Right lobe of liver (tissue), 6 donors: Measurements from ENCODE around the gene PRPF6. TPM values are rescaled to one million over a fixed set of nuclear protein-coding genes. Genes with fewer than 3 reads are reported as not detected.

Experiments used
- ATAC-seq, 4 donors: fragments of 200-7000 bp; cut with Tn5 transposase; one replicate each; pipeline ENCODE4 v1.9.1; 2020; ENCODE audit warnings: mild to moderate bottlenecking in 4 of 4, moderate library complexity in 4 of 4
- DNase-seq, 3 donors: peaks; one replicate each; pipeline ENCODE4 v3.0.0-alpha.2; 2020
- H3K27ac ChIP-seq, 3 donors: fragments of 200-600 bp; one replicate each; pipeline ENCODE4 v1.8.0; 2022
- H3K27me3 ChIP-seq, 2 donors: fragments of 200-600 bp; one replicate each; pipeline ENCODE4 v1.8.0; 2022
- H3K36me3 ChIP-seq, 4 donors: fragments of 200-600 bp; sonication (generic) in 1 of 4; one replicate each; pipeline versions ENCODE4 v1.5.1 to v1.8.0; 2017 to 2022; ENCODE audit warnings: control low read depth in 1 of 4
- H3K4me1 ChIP-seq, 4 donors: fragments of 200-600 bp; sonication (generic) in 1 of 4; one replicate each; pipeline versions ENCODE4 v1.5.1 to v1.8.0; 2017 to 2022; ENCODE audit warnings: control low read depth in 1 of 4
- H3K4me3 ChIP-seq, 3 donors: fragments of 200-600 bp; one replicate each; pipeline ENCODE4 v1.8.0; 2022
- H3K9me3 ChIP-seq, 4 donors: fragments of 200-600 bp; sonication (generic) in 1 of 4; one replicate each; pipeline versions ENCODE4 v1.5.1 to v1.8.0; 2017 to 2022; ENCODE audit warnings: control low read depth in 1 of 4
- CTCF ChIP-seq, 4 donors: fragments of 200-600 bp in 3 of 4; fragments of 450-650 bp in 1 of 4; IDR thresholded peaks; one replicate each; pipeline versions ENCODE4 v1.5.1 to v1.8.0; 2016 to 2022; ENCODE audit warnings: antibody characterized with exemption in 4 of 4, mild to moderate bottlenecking in 2 of 4
- POLR2A ChIP-seq: fragments of 450-650 bp; IDR thresholded peaks from one replicate; pipeline ENCODE4 v1.6.1; 2017; ENCODE audit warnings: antibody characterized with exemption, mild to moderate bottlenecking
- WGBS: methylation state at CpG from one replicate; pipeline ENCODE4 v1.1.6; 2018; ENCODE audit warnings: low coverage, low lambda C conversion rate; ENCODE audit not compliant: insufficient coverage; ENCODE audit errors: missing lambda C conversion rate; 5-methylcytosine and 5-hydroxymethylcytosine counted together
- intact Hi-C, 2 donors: fragments of 100-400 bp; cut with DNase I; formaldehyde crosslinking; loops; one replicate each; pipeline versions ENCODE4 v1.11.2 to v1.14.1; 2022
- total RNA-seq, 6 experiments: library from RNA; depleted of rRNA in 2 of 6; stranded (reverse); fragments of >200 nt in 2 of 6; fragmentation: NEBNext Ultra II Directional in 3 of 6; extraction: Animal tissue kit (Norgen Biotek cat#: 25700) in 3 of 6; gene quantifications; one replicate each; pipeline versions ENCODE4 v1.1.0 to v1.2.4, GENCODE V29; 2016 to 2023
- donor health status: DM: no; HTN: yes; CAD: no.
- donor health status: DM: no; HTN: no; CAD: no.
- donor health status: DM: no; HTN: no; CAD: no.
- donor health status: DM: no; HTN: yes; CAD: no.
- donor health status: DM: no; HTN: yes; CAD: no.

PRPF6 gene
- total RNA-seq, 6 experiments from 2014 or later: 21.7 to 28.9 (median 24.4) TPM

GRCh38 chr20:63933646-63934045, 47.3 kb upstream of the PRPF6 start:
- TF ChIP-seq CTCF (IDR thresholded peaks at IDR 0.05): no peak
- no peak for TF ChIP-seq POLR2A
- no peaks in the 10 kb centered on the region for H3K27me3 ChIP-seq
- no peak overlapping the region for H3K4me3 ChIP-seq
- H3K27ac ChIP-seq: no peak overlapping the region
- H3K4me1 ChIP-seq: no peaks in the 10 kb centered on the region
- 80% methylated on average over 1 of the region's 5 CpGs for whole genome bisulfite sequencing
- ATAC-seq (no peak), DNase-seq (no peak)
- H3K36me3 ChIP-seq: peaks cover 0 to 48% (median 21%) of the 10 kb centered on the region in 4 donors
- H3K9me3 ChIP-seq: no peaks in the 10 kb centered on the region
- intact Hi-C loops: loop anchor here in 1 of 2 donors (10.0 kb wide), 1 partner anchor 49 kb away; no protein-coding TSS in a partner anchor

GRCh38 chr20:63934271-63935068, 46.5 kb upstream of the PRPF6 start:
- TF ChIP-seq CTCF (IDR thresholded peaks at IDR 0.05): no peak
- TF ChIP-seq POLR2A: no peak
- Histone ChIP-seq H3K4me1 (no peaks in the 10 kb centered on the region), H3K36me3 (peaks cover 0 to 44% (median 17%) of the 10 kb centered on the region in 4 donors), H3K4me3 (no peak overlapping the region), H3K9me3 (no peaks in the 10 kb centered on the region), H3K27me3 (no peaks in the 10 kb centered on the region), H3K27ac (no peak overlapping the region)
- WGBS: 63% methylated on average over 12 of the region's 37 CpGs
- ATAC-seq (peak in 1 of 4 donors; percentile 6), DNase-seq (no peak)
- intact Hi-C loops: loop anchor here in 1 of 2 donors (10.0 kb wide), 1 partner anchor 50 kb away; no protein-coding TSS in a partner anchor

- TF ChIP-seq POLR2A: no peak
- TF ChIP-seq CTCF (IDR thresholded peaks at IDR 0.05): no peak
- peaks cover 0 to 39% (median 15%) of the 10 kb centered on the region in 4 donors for H3K36me3 ChIP-seq
These were observed 45.5 kb upstream of the PRPF6 start for GRCh38 chr20:63935447-63935846.

GRCh38 chr20:63937596-63937995, 43.3 kb upstream of the PRPF6 start:
- Histone ChIP-seq H3K4me1 (no peaks in the 10 kb centered on the region), H3K4me3 (no peak overlapping the region), H3K9me3 (no peaks in the 10 kb centered on the region), H3K27ac (no peak overlapping the region), H3K36me3 (peaks cover 0 to 28% (median 9%) of the 10 kb centered on the region in 4 donors), H3K27me3 (no peaks in the 10 kb centered on the region)
- TF ChIP-seq POLR2A (no peak), CTCF (IDR thresholded peaks at IDR 0.05) (no peak)
- DNase-seq (no peak), ATAC-seq (no peak)
- intact Hi-C loops: loop anchor here in 1 of 2 donors (10.0 kb wide), 1 partner anchor 53 kb away; no protein-coding TSS in a partner anchor
- WGBS: 76% methylated on average over 10 of the region's 14 CpGs

More at GRCh38 chr20:63935447-63935846, 45.5 kb upstream of the PRPF6 start:
- Histone ChIP-seq H3K9me3 (no peaks in the 10 kb centered on the region), H3K4me3 (no peak overlapping the region), H3K27ac (no peak overlapping the region), H3K4me1 (no peaks in the 10 kb centered on the region), H3K27me3 (no peaks in the 10 kb centered on the region)
- WGBS: 72% methylated on average over 3 of the region's 9 CpGs
- intact Hi-C loops: loop anchor here in 1 of 2 donors (10.0 kb wide), 1 partner anchor 51 kb away; no protein-coding TSS in a partner anchor
- DNase-seq: no peak
- ATAC-seq: no peak
